Neuron (in vitro differentiated cells): ENCODE data around the gene SMOC1.

Experiments
- H2AFZ ChIP-seq: one replicate; pipeline ENCODE4 v1.6.1; 2013; ENCODE audit warnings: low read depth, mild to moderate bottlenecking, inconsistent platforms, low read length, moderate library complexity
- H3K27me3 ChIP-seq: one replicate; pipeline ENCODE4 v1.6.1; 2013; ENCODE audit warnings: low read length; ENCODE audit not compliant: insufficient read depth
- H3K36me3 ChIP-seq: one replicate; pipeline ENCODE4 v1.6.1; 2013; ENCODE audit warnings: low read length; ENCODE audit not compliant: insufficient read depth
- H3K4me1 ChIP-seq: one replicate; pipeline ENCODE4 v1.6.1; 2013; ENCODE audit warnings: low read length; ENCODE audit not compliant: insufficient read depth
- H3K4me3 ChIP-seq: 2 replicates; pipeline ENCODE4 v1.5.1; 2013; ENCODE audit warnings: mild to moderate bottlenecking, low read length, moderate library complexity
- H3K9me3 ChIP-seq: one replicate; pipeline ENCODE4 v1.6.1; 2013; ENCODE audit warnings: low read length

Gene SMOC1

GRCh38 chr14:70067810-70068209 lies 188.6 kb downstream of the SMOC1 start:
- peaks cover 2% of the 10 kb centered on the region for H3K9me3 ChIP-seq
- H3K4me1 ChIP-seq: peaks cover 3% of the 10 kb centered on the region
- no peak overlapping the region for H2AFZ ChIP-seq
- peaks cover 12% of the 10 kb centered on the region for H3K27me3 ChIP-seq
- no peak overlapping the region for H3K4me3 ChIP-seq
- H3K36me3 ChIP-seq: no peaks in the 10 kb centered on the region

GRCh38 chr14:70069186-70069585 lies 190.0 kb downstream of the SMOC1 start:
- Histone ChIP-seq H2AFZ (no peak overlapping the region), H3K36me3 (no peaks in the 10 kb centered on the region), H3K9me3 (peaks cover 2% of the 10 kb centered on the region), H3K4me3 (no peak overlapping the region), H3K27me3 (peaks cover 11% of the 10 kb centered on the region), H3K4me1 (peaks cover 3% of the 10 kb centered on the region)

GRCh38 chr14:70073924-70074566 lies 194.8 kb downstream of the SMOC1 start:
- H3K9me3 ChIP-seq: no peaks in the 10 kb centered on the region
- no peaks in the 10 kb centered on the region for H3K36me3 ChIP-seq
- peaks cover 9% of the 10 kb centered on the region for H3K27me3 ChIP-seq
- H3K4me3 ChIP-seq: no peak overlapping the region
- no peak overlapping the region for H2AFZ ChIP-seq
- H3K4me1 ChIP-seq: peaks cover 2% of the 10 kb centered on the region

- Histone ChIP-seq H2AFZ (no peak overlapping the region), H3K4me1 (no peaks in the 10 kb centered on the region), H3K27me3 (peaks cover under 1% of the 10 kb centered on the region), H3K9me3 (no peaks in the 10 kb centered on the region), H3K4me3 (no peak overlapping the region), H3K36me3 (no peaks in the 10 kb centered on the region)
Observed at GRCh38 chr14:70077005-70077404, 197.8 kb downstream of the SMOC1 start.

GRCh38 chr14:70077720-70078119 lies 198.5 kb downstream of the SMOC1 start:
- Histone ChIP-seq H3K27me3 (peaks cover 3% of the 10 kb centered on the region), H3K4me3 (no peak overlapping the region), H3K36me3 (no peaks in the 10 kb centered on the region), H3K4me1 (no peaks in the 10 kb centered on the region), H2AFZ (no peak overlapping the region), H3K9me3 (no peaks in the 10 kb centered on the region)

GRCh38 chr14:70078329-70078728 lies 199.1 kb downstream of the SMOC1 start:
- H3K4me3 ChIP-seq: no peak overlapping the region
- H2AFZ ChIP-seq: no peak overlapping the region
- no peaks in the 10 kb centered on the region for H3K36me3 ChIP-seq
- H3K9me3 ChIP-seq: no peaks in the 10 kb centered on the region
- H3K27me3 ChIP-seq: peaks cover 4% of the 10 kb centered on the region
- no peaks in the 10 kb centered on the region for H3K4me1 ChIP-seq

- Histone ChIP-seq H3K4me1 (no peaks in the 10 kb centered on the region), H3K4me3 (no peak overlapping the region), H2AFZ (no peak overlapping the region), H3K9me3 (no peaks in the 10 kb centered on the region), H3K36me3 (no peaks in the 10 kb centered on the region), H3K27me3 (peaks cover 9% of the 10 kb centered on the region)
Observed at GRCh38 chr14:70080076-70080475, 200.9 kb downstream of the SMOC1 start.
